T-helper 1 cell (primary cell): ENCODE results near the gene SGSM1.

Experiments
- DNase-seq, 5 donors: peaks; one replicate each; pipeline ENCODE4 v3.0.0-alpha.2; 2012 to 2020

Gene SGSM1

DNA sequence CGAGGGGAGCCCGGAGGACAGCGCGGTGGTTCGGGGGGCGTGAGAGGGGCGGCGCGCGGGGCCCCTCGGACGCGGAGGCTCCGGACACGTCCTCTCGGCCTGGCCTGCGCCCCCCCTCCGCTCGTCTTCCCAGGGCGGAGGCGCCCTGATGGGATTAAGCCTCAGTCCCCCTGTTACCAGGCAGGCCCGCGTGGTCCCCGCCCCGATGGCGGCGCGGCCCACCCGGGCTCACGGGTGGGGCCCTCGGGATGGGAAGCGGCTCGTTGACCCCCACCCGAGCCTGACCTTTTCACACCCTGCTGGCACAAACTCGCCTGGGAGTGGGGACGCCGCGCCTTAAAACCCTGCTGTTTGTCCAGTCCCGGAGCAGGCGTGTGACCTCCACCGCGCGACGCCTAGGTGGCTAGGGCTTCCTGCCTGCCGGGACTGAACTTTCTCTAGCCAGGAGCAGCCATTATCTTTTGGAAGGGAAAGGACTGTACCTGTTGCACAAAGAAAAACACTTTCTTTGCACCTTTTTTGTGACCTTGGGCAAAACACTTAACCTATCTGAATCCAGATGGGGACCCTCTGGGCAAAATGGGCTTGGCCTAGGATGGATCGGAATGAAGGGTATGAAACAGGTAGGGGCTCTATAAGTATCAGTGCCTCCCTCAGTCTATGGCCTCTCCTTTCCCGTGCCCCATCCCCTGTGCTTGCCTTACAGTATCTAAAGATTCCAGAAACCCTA lies 147.5 kb downstream of the SGSM1 start:
- DNase-seq, result no peak

DNA sequence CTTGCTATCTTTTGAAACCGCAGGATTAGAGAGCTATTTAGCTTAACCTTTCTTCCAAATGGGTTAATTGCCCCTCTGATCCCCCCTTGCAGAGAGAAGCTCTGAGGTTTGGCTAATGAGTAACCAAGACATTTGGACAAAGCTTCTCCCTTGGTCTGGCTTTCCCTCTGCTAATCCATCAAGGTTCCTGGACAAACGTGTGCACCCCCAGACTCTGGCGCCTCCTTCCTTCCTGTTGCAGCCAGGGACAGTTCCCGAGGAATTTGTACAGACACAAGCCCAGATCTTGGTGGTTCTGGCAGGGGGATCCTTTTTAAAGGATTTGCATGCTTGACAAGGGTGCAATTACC lies 148.1 kb downstream of the SGSM1 start:
- no peak for DNase-seq

DNA sequence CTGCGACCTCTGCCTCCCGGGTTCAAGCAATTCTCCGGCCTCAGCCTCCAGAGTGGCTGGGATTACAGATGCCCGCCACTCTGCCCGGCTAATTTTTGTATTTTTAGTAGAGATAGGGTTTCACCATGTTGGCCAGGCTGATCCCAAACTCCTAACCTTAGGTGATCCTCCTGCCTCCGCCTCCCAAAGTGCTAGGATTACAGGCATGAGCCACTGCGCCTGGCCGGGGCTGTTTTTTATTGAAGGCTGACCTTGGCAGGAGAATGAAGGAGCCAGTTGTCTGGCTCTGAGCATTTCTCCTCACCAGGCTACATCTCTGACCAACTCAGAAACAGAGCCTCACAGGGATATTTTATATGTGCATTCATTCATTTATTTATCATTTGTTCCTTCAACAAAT lies 148.8 kb downstream of the SGSM1 start:
- no peak for DNase-seq

DNA sequence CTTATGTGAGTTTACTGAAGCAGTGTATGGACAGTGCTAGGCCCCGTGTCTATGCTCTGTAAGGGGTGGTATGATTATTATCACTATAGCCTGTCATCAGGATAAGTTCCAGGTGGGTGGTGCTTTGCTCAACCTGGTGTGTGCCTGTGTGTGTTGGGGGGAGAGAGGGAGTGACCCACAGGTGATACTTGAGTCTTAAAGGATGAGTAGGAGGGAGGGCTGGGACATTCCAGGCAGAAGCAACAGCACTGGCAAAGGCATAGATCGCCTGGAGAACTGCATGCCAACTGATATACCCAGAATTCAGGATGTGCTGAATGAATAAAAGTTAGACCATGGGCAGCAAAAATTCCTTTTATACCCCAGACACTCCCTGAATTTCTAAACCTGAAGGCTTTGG lies 151.0 kb downstream of the SGSM1 start:
- DNase-seq, result no peak

DNA sequence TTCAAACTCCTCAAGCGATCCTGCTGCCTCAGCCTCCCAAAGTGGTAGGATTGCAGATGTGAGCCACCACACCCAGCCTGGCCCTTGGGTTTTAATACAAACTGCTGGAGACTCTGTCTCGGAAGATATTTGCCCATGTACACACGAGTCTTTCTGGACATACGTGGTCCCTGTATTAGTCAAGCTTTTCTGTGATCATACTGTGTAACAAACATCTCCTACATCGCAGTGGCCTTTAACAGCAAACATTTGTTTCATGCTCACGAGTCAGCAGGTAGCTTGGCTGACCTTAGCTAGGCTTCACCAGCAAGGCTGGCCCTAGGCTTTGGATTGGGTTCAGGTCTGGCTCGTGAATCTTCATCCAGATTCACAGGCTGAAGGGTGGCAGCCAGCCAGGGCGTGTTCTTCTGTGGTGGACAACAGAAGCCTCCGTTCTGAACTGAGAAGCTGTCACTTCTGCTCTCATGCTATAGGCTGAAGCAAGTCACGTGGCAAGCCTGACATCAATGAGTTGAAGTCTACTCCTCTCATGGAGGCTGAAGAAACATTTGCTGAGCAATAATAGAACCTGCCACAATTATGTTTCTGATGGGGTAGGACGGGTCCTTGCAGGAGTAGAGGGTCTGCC lies 155.3 kb downstream of the SGSM1 start:
- no peak for DNase-seq

DNA sequence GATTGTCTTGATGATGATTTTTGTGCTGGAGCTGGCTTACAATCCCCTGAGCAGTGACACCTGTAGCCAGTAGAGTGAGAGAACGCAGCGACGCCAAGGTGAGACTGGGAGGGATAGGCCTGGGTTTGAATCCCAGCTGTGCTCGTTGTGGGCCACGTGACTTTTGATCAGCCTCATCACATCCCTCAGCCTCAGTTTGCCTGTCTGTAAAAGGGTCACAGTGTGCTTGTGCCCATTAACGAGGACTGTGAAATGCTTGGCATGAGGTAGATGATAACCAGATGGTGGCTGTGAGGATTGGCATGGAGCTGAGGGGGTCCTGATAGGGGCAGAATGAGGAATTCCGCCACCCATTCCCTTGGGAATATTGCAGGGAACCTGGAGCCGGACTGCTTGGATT lies 156.1 kb downstream of the SGSM1 start:
- DNase-seq, result no peak

DNA sequence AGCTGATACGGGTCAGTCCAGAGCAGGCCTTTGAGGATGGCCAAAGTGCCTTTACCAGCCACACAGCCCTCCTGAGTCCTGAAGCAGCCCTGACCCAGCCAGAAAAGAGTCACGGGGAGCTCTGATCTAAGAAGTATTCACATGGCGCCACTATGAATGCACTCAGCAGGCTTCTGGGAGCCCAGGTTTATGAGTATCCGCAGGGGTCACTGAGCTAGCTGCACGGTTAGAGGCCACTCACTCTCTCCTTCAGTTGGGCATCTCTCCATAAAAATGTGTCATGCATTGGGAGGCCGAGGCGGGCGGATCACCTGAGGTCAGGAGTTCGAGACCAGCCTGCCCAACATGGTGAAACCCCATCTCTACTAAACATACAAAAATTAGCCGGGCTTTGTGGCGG lies 156.8 kb downstream of the SGSM1 start:
- DNase-seq, result no peak

DNA sequence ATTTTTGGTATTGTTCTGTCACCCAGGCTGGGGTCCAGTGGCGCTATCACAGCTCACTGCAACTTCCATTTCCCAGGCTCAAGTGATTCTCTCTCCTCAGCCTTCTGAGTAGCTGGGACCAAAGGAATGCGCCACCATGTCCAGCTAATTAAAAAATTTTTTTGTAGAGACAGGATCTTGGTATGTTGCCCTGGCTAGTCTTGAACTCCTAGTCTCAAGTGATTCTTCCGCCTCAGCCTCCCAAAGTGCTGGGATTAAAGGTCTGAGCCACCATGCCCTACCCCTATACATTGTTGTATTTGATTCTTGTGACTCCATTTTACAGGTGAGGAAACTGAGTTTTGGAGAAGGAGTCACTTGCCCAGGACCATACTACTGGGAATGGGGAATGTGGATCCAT lies 158.4 kb downstream of the SGSM1 start:
- no peak for DNase-seq

DNA sequence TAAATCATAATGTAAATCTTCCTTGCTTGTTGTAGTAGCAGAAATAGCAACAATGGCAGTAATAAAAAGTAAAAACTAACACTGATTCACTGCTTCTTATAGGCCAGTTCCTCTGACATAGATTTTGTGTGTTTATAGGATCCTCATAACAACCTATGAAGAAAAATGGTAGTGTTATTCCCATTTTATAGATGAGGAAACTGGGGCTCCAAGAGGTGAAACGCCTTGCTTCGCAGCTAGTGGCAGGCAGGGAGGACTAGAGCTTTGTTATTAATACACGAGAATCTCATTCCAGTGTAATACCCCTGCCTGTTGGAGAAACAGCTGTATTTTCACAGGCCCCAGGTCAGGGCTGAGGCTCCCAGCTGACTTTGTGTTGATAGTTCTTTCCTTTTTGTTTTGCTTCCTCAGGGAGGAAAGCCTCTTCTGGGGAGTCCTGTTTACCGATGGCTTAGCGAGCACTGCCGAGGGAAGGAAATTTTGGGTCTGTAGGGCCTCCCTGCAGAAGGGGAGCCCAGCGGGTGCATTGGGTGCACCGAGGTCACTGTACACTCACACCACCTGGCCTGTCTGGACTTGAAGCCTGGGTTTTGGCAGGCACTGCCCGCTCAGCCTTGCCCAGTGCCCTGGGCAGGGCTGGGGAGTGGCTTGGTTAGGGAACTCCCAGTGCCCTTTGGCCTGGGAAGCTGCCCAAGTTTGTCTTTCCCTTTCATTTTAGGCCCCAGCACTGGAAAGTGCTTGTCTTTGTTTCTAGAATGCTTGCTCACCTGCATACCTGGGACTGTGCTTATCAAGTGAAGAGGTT lies 160.0 kb downstream of the SGSM1 start:
- no peak for DNase-seq

DNA sequence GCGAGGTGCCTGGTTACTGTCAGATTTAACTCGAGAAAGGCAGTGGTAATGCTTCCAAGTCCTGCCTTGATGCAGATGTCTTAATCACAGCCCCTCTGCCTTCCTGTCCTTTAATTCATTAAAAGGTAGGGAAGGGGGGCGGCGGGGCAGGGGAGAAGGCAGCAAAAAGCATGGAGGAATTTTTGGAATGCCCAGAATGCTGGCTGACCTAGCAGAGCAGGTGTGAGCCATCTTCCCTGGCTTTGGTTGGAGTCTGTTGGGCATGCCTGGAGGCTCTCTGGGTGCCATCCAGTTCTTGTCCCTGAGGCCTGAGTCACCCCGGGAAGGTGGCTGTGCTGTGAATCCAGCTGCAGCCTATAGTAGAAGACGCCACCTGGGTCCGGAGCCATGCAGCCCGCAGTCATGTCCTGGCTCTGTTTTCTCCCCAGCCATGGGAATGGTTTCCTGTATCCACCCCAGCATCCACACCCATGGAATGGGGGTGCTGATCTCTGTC lies 162.1 kb downstream of the SGSM1 start:
- DNase-seq, result no peak

DNA sequence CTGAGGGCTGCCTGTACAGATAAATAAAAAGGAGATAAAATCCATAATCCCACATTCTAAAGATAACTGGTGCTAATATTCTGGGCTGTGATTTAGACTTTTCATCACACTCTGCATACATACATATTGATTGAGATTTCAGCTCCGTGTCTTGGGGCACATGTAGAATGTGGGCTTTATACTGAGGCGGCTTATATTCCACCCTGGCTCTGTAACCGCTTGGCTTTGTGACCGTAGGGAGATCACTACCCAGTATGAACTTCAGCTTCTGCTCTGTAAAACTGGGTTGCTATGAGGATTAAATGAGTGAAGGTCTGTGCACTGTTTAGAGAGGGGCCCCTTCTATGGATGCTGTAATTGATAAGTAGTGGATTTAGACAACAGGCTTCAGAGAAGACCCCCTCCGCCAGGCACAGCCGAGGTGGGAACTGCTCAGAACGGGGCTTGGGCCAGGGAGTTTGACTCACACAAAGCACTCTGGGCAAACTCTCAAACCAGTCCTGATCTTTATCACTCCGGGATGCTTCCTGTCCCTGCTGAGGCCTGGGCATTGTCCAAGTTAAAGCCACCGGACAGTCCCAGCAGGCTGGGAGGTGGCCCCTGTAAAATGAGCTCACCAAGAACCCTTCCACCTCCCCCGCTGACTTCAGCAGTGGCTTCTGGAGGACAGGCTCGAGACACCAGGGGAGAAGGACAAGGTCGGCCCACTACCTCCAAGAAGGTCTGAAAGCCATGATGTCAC lies 163.7 kb downstream of the SGSM1 start:
- no peak for DNase-seq

DNA sequence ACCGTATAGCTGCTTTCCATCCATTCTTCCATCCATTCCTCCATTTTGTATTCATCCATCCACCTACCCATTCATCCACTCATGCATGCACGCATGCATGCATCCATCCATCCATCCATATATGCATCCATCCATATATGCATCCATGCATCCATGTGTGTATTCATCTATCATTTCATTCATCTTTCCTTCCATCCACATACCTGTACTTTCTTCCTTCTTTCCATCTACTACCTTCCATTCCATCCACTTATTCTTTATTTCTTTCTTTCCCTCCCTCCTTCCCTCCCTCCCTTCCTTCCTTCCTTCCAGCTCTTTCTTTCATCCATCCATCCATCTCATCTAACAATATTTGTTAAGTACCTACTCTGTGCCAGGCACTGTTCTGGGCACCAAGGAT lies 166.4 kb downstream of the SGSM1 start:
- DNase-seq, result no peak

DNA sequence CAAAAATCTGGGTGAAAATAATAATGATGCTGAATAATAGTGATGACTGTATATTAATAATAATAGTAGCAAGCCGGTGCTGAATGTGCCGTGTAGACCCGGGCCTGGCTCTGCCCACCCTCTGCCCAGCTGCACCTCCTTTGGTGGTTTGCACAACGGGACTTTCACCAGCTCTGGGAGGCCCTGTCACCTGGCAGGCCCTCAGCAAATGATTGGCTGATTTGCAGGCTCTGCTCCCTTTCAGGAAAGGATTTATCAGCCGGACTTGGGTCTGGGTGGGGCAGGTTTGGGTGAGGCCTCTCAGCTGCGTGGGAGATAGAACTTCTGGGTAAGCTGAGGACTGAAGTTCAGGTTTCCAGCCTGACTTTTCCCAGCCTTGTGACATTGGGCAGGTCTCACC lies 167.9 kb downstream of the SGSM1 start:
- DNase-seq, result no peak

DNA sequence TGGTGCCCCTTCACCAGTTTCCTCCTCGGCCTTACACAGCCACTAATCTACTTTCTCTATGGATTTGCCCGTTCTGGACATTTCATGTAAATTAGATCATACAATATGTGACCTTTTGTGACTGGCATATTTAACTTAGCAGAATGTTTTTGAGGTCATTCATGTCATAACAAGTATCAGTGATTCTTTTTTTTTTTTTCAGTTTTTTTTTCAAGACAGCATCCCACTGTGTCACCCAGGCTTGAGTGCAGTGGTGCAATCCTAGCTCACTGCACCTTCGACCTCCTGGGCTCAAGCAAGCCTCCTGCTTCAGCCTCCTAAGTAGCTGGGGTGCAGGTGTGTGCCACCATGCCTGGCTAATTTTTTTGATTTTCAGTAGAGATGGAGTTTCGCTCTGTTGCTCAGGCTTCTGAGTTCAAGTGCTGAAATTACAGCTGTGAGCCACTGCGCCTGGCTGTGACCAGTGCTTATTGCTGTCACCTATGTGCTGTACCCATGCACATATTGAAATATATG lies 169.2 kb downstream of the SGSM1 start:
- no peak for DNase-seq

DNA sequence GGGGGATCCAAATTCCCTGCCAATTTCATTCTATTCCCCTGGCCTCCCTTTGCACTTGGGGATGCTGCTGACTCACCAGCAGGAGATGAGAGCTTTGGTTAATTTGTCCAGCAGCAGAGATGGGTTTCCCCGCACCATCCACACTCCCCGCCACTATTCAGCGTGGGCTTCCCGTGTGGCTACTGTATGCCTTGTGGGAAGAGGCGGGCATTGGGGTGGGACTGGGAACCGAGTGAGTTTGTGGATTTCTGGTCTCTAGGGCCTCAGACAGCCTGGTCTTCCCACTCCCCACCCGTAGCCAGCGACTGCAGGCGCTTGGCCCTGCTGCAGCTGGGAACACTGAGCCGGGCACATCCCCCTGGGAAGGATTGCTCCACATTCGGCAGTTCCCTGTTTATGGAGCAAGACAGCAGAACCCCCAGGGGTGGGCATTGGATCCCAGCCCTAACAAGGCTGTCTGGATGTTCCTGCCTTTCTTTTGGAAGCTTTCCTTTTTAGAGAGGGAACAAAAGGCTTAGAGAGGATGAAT lies 169.9 kb downstream of the SGSM1 start:
- DNase-seq, result no peak

DNA sequence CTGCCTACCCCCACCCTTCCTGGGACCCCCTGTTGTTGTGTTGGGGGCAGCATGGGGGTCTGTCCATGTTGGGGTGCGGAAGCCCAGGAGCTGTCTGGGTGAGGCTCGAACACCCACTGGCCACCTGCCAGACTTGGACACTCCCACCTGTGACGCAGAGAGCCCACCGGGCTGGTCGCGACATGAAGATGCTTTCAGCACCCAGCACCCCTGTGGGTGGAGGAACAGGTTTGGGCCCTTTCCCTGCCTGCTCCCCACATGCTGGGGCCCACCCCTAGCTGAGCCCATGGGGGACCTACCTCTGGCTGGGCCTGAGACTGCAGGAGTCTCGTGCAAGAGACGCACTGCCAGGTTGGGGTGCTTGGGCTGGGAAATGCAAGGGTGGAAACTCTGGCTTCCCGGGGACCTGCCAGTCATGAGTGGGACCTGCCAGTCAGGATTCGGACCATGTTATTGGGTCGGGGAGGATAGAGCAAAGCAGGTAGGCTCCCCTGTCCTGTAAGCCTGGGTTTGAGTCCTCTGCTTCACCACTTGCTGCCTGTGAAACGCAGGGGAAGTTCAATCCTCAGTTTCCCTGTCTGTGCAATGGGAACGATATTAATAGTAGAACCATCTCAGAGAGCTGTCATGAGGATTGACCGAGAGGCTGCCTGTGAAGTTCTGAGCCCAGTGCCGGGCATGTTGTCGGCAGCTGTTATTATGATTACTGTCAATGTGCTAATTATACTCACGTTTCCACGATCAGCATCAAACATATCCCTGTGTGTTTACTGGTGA lies 170.6 kb downstream of the SGSM1 start:
- no peak for DNase-seq
